Natural killer cell (primary cell): ENCODE results near the gene IDH3G. TPM values are rescaled to one million over a fixed set of nuclear protein-coding genes. Genes with fewer than 3 reads are reported as not detected.

Experiments used
- ATAC-seq, 3 donors: fragments of 150-1000 bp in 2 of 3; fragments of 200-7000 bp in 1 of 3; cut with Tn5 transposase; 1 replicate in 1 of 3; 2 replicates in 2 of 3; pipeline ENCODE4 v1.10.0; 2021; ENCODE audit warnings: mild to moderate bottlenecking in 2 of 3, moderate library complexity in 2 of 3
- DNase-seq, 2 donors: peaks; one replicate each; pipeline versions ENCODE4 v3.0.0 to v3.0.0-alpha.2; 2013 to 2021; ENCODE audit warnings: mixed read lengths in 1 of 2
- H3K27ac ChIP-seq: one replicate; pipeline ENCODE4 v1.5.1; 2013; ENCODE audit warnings: mild to moderate bottlenecking, low read length
- H3K27me3 ChIP-seq: one replicate; pipeline ENCODE4 v1.6.1; 2013; ENCODE audit warnings: low read length; ENCODE audit not compliant: control insufficient read depth, insufficient read depth
- H3K36me3 ChIP-seq: one replicate; pipeline ENCODE4 v1.6.1; 2013; ENCODE audit warnings: low read length; ENCODE audit not compliant: control insufficient read depth, insufficient read depth
- H3K4me1 ChIP-seq: one replicate; pipeline ENCODE4 v1.6.1; 2013; ENCODE audit warnings: low read length; ENCODE audit not compliant: control insufficient read depth, insufficient read depth
- H3K4me3 ChIP-seq: one replicate; pipeline ENCODE4 v1.5.1; 2013; ENCODE audit warnings: low read length
- H3K9me3 ChIP-seq: one replicate; pipeline ENCODE4 v1.6.1; 2013; ENCODE audit warnings: low read length; ENCODE audit not compliant: control insufficient read depth, insufficient read depth
- H3K27ac Mint-ChIP-seq, 2 donors: one replicate each; pipeline ENCODE4 v1.8.0; 2022; ENCODE audit warnings: mild to moderate bottlenecking in 2 of 2, mixed read lengths in 2 of 2, moderate library complexity in 1 of 2
- H3K27me3 Mint-ChIP-seq, 2 donors: one replicate each; pipeline ENCODE4 v1.8.0; 2022; ENCODE audit warnings: low read depth in 2 of 2, mixed read lengths in 2 of 2
- H3K36me3 Mint-ChIP-seq: one replicate; pipeline ENCODE4 v1.8.0; 2022; ENCODE audit warnings: mixed read lengths
- H3K4me1 Mint-ChIP-seq, 2 donors: one replicate each; pipeline ENCODE4 v1.8.0; 2022; ENCODE audit warnings: mixed read lengths in 2 of 2
- H3K4me3 Mint-ChIP-seq: one replicate; pipeline ENCODE4 v1.8.0; 2022; ENCODE audit warnings: mild to moderate bottlenecking, moderate library complexity, mixed read lengths
- H3K9me3 Mint-ChIP-seq, 2 donors: one replicate each; pipeline ENCODE4 v1.8.0; 2022; ENCODE audit warnings: mixed read lengths in 2 of 2
- CTCF ChIP-seq: fragments of 200-600 bp; IDR thresholded peaks from one replicate; pipeline ENCODE4 v1.8.0; 2022; ENCODE audit warnings: antibody characterized with exemption
- WGBS: methylation state at CpG from one replicate; pipeline ENCODE4 v1.1.7; 2013; ENCODE audit warnings: missing lambda C conversion rate; ENCODE audit not compliant: insufficient coverage; 5-methylcytosine and 5-hydroxymethylcytosine counted together
- intact Hi-C: fragments of 100-400 bp; cut with micrococcal nuclease; formaldehyde crosslinking; loops from one replicate; pipeline ENCODE4 v1.14.2; 2022
- total RNA-seq, 4 donors: library from RNA; stranded (reverse); fragments of 120-200 nt in 1 of 4; gene quantifications; one replicate each; pipeline versions ENCODE4 v1.2.3 to v1.2.4, GENCODE V29; 2013 to 2022

The IDH3G gene
- total RNA-seq, 3 donors from 2014 or later (not counting 1 experiment from before 2014, with no cell fraction given), result 70.1 to 76.5 (median 71.1) TPM

- Histone ChIP-seq H3K4me3 (no peak overlapping the region), H3K27ac (no peak overlapping the region), H3K36me3 (no peaks in the 10 kb centered on the region), H3K27me3 (no peaks in the 10 kb centered on the region), H3K4me1 (peaks cover 24% of the 10 kb centered on the region), H3K9me3 (no peaks in the 10 kb centered on the region)
- H3K4me3 Mint-ChIP-seq, result no peak overlapping the region
- intact Hi-C loops, result no loop called here
- no peak for ATAC-seq
- no peaks in the 10 kb centered on the region for H3K36me3 Mint-ChIP-seq
- DNase-seq, result no peak
- H3K27me3 Mint-ChIP-seq, result peaks cover 0 to 7% of the 10 kb centered on the region in 2 donors
- no peaks in the 10 kb centered on the region for H3K9me3 Mint-ChIP-seq
- WGBS, result 66% methylated on average over 12 of the region's 14 CpGs
- no peak for TF ChIP-seq CTCF
- peaks cover 31 to 42% of the 10 kb centered on the region in 2 donors for H3K4me1 Mint-ChIP-seq
- H3K27ac Mint-ChIP-seq, result no peak overlapping the region
These were observed 18.0 kb upstream of the IDH3G start for GRCh38 chrX:153812220-153812619.

GRCh38 chrX:153807976-153808375 lies 13.8 kb upstream of the IDH3G start:
- Mint-ChIP-seq H3K9me3 (no peaks in the 10 kb centered on the region), H3K27ac (no peak overlapping the region), H3K27me3 (no peaks in the 10 kb centered on the region), H3K36me3 (no peaks in the 10 kb centered on the region), H3K4me3 (no peak overlapping the region), H3K4me1 (peaks cover 12 to 18% of the 10 kb centered on the region in 2 donors)
- ATAC-seq, result no peak
- intact Hi-C loops, result no loop called here
- Histone ChIP-seq H3K36me3 (peaks cover 2% of the 10 kb centered on the region), H3K9me3 (no peaks in the 10 kb centered on the region), H3K27me3 (no peaks in the 10 kb centered on the region), H3K27ac (no peak overlapping the region), H3K4me1 (no peaks in the 10 kb centered on the region), H3K4me3 (no peak overlapping the region)
- TF ChIP-seq CTCF, result no peak
- no peak for DNase-seq
- WGBS, result 93% methylated on average over 19 of the region's 19 CpGs

- WGBS, result 96% methylated on average over 28 of the region's 28 CpGs
- Histone ChIP-seq H3K27me3 (no peaks in the 10 kb centered on the region), H3K4me1 (no peaks in the 10 kb centered on the region), H3K36me3 (peaks cover 3% of the 10 kb centered on the region), H3K4me3 (no peak overlapping the region), H3K9me3 (no peaks in the 10 kb centered on the region), H3K27ac (no peak overlapping the region)
- peaks cover 8 to 12% of the 10 kb centered on the region in 2 donors for H3K4me1 Mint-ChIP-seq
- ATAC-seq, result no peak
- DNase-seq, result no peak
- H3K9me3 Mint-ChIP-seq, result no peaks in the 10 kb centered on the region
- intact Hi-C loops, result no loop called here
- no peaks in the 10 kb centered on the region for H3K27me3 Mint-ChIP-seq
- no peak overlapping the region for H3K27ac Mint-ChIP-seq
- no peaks in the 10 kb centered on the region for H3K36me3 Mint-ChIP-seq
- no peak overlapping the region for H3K4me3 Mint-ChIP-seq
- no peak for TF ChIP-seq CTCF
These were observed 12.9 kb upstream of the IDH3G start for GRCh38 chrX:153806999-153807575.

GRCh38 chrX:153805436-153805835 lies 11.3 kb upstream of the IDH3G start:
- intact Hi-C loops, result no loop called here
- Mint-ChIP-seq H3K4me1 (peaks cover 0 to 6% of the 10 kb centered on the region in 2 donors), H3K9me3 (no peaks in the 10 kb centered on the region), H3K36me3 (no peaks in the 10 kb centered on the region), H3K4me3 (no peak overlapping the region), H3K27me3 (no peaks in the 10 kb centered on the region), H3K27ac (no peak overlapping the region)
- H3K27ac ChIP-seq, result no peak overlapping the region
- 96% methylated on average over 12 of the region's 13 CpGs for WGBS
- H3K4me1 ChIP-seq, result no peaks in the 10 kb centered on the region
- no peaks in the 10 kb centered on the region for H3K9me3 ChIP-seq
- no peak overlapping the region for H3K4me3 ChIP-seq
- DNase-seq (no peak), ATAC-seq (no peak)
- TF ChIP-seq CTCF, result no peak
- H3K27me3 ChIP-seq, result no peaks in the 10 kb centered on the region
- H3K36me3 ChIP-seq, result peaks cover 6% of the 10 kb centered on the region
